Thoracic aorta (tissue), 2 donors: Measurements from ENCODE around the gene CR1. TPM values are rescaled to one million over a fixed set of nuclear protein-coding genes. Genes with fewer than 3 reads are reported as not detected.
A peak's percentile ranks its signal among the peaks of the same experiment; 100 is the strongest.
"Not testable (repeated sequence)": the region's sequence is repeated elsewhere in the genome, so short reads cannot be mapped to it uniquely, and the experiment has no call there.

ENCODE experiments used
- ATAC-seq: fragments of 150-250 bp; one replicate; pipeline ENCODE4 v1.8.0; 2017; ENCODE audit warnings: low read depth; ENCODE audit not compliant: insufficient number of reproducible peaks, low FRiP score
- DNase-seq: peaks from one replicate; pipeline ENCODE4 v3.0.0-alpha.2; 2020; ENCODE audit warnings: low spot score
- H3K27ac ChIP-seq, 2 donors: fragments of 200-600 bp; sonication (generic); 1 replicate in 1 of 2; 2 replicates in 1 of 2; pipeline ENCODE4 v1.5.1; 2016; ENCODE audit warnings: mild to moderate bottlenecking in 2 of 2, moderate library complexity in 2 of 2
- H3K27me3 ChIP-seq: fragments of 200-600 bp; sonication (generic); replicated peaks from 2 replicates; pipeline ENCODE4 v1.6.0; 2016; ENCODE audit warnings: mild to moderate bottlenecking; ENCODE audit not compliant: insufficient read depth
- H3K36me3 ChIP-seq: fragments of 200-600 bp; sonication (generic); one replicate; pipeline ENCODE4 v1.5.1; 2016
- H3K4me1 ChIP-seq, 2 donors: fragments of 200-600 bp; sonication (generic); 1 replicate in 1 of 2; 2 replicates in 1 of 2; pipeline versions ENCODE4 v1.5.1 to v1.6.0; 2016; ENCODE audit warnings: low read depth in 2 of 2, mild to moderate bottlenecking in 1 of 2; ENCODE audit not compliant: control insufficient read depth in 1 of 2
- H3K4me3 ChIP-seq: fragments of 200-600 bp; sonication (generic); 2 replicates; pipeline ENCODE4 v1.5.1; 2016; ENCODE audit warnings: mild to moderate bottlenecking
- H3K9me3 ChIP-seq: fragments of 200-600 bp; sonication (generic); 2 replicates; pipeline ENCODE4 v1.5.1; 2016
- total RNA-seq, 2 donors: library from RNA; depleted of rRNA; stranded (reverse); fragments of >200 nt; gene quantifications; one replicate each; pipeline versions ENCODE4 v1.1.0 to v1.2.3, GENCODE V29; 2016
- TF ChIP-seq, protein P1 (sequence below): fragments of 200-600 bp; sonication (generic); IDR thresholded peaks from one replicate; pipeline ENCODE4 v1.5.1; 2019; ENCODE audit warnings: antibody characterized with exemption

The CR1 gene
- total RNA-seq, 2 donors from 2014 or later = 5.0 to 17.4 TPM

DNA sequence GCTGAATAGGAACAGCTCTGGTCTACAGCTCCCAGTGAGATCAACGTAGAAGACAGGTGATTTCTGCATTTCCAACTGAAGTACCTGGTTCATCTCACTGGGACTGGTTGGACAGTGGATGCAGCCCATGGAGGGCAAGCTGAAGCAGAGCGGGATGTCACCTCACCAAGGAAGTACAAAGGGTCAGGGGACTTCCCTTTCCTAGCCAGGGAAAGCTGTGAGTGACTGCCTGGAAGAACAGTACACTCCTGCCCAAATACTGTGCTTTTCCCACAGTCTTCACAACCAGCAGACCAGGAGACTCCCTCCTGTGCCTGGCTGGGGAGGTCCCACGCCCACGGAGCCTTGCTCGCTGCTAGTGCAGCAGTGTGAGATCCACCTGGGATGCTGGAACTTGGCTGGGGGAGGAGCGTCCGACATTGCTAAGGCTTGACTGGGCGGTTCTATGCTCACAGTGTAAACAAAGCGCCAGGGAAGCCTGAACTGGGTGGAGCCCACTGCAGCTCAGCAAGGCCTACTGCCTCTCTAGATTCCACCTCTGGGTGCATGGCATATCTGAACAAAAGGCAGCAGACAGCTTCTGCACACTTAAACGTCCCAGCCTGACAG lies 163.7 kb downstream of the CR1 start:
- ATAC-seq (no peak), DNase-seq (no peak)
- H3K27me3 ChIP-seq = no peaks in the 10 kb centered on the region
- no peaks in the 10 kb centered on the region for H3K4me1 ChIP-seq
- H3K9me3 ChIP-seq = no peaks in the 10 kb centered on the region
- H3K36me3 ChIP-seq = no peaks in the 10 kb centered on the region
- H3K4me3 ChIP-seq = no peak overlapping the region
- H3K27ac ChIP-seq = no peak overlapping the region
- TF ChIP-seq, protein P1, sequence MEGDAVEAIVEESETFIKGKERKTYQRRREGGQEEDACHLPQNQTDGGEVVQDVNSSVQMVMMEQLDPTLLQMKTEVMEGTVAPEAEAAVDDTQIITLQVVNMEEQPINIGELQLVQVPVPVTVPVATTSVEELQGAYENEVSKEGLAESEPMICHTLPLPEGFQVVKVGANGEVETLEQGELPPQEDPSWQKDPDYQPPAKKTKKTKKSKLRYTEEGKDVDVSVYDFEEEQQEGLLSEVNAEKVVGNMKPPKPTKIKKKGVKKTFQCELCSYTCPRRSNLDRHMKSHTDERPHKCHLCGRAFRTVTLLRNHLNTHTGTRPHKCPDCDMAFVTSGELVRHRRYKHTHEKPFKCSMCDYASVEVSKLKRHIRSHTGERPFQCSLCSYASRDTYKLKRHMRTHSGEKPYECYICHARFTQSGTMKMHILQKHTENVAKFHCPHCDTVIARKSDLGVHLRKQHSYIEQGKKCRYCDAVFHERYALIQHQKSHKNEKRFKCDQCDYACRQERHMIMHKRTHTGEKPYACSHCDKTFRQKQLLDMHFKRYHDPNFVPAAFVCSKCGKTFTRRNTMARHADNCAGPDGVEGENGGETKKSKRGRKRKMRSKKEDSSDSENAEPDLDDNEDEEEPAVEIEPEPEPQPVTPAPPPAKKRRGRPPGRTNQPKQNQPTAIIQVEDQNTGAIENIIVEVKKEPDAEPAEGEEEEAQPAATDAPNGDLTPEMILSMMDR = no peak

DNA sequence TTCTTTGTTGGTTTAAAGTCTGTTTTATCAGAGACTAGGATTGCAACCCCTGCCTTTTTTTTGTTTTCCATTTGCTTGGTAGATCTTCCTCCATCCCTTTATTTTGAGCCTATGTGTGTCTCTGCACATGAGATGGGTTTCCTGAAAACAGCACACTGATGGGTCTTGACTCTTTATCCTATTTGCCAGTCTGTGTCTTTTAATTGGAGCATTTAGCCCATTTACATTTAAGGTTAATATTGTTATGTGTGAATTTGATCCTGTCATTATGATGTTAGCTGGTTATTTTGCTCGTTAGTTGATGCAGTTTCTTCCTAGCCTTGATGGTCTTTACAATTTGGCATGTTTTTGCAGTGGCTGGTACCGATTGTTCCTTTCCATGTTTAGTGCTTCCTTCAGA lies 165.5 kb downstream of the CR1 start:
- H3K27ac ChIP-seq, DNase-seq, H3K9me3 ChIP-seq, H3K4me3 ChIP-seq, ATAC-seq, H3K4me1 ChIP-seq, H3K27me3 ChIP-seq, H3K36me3 ChIP-seq: not testable (repeated sequence)

DNA sequence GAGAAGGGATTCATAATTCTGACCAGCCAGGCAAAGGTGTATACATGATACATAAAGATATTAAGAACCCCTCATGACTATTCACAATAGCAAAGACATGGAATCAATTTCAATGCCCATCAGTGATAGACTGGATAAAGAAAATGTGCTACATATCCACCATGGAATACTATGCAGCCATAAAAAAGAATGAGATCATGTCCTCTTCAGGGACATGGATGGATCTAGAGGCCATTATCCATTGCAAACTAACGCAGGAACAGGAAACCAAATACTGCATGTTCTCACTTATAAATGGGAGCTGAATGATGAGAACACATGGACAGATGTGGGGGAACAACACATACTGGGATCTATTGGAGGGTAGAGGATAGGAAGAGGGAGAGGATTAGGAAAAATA lies 170.4 kb downstream of the CR1 start:
- Histone ChIP-seq H3K4me1 (no peaks in the 10 kb centered on the region), H3K27ac (no peak overlapping the region), H3K4me3 (no peak overlapping the region), H3K36me3 (no peaks in the 10 kb centered on the region), H3K9me3 (no peaks in the 10 kb centered on the region), H3K27me3 (peaks cover 16% of the 10 kb centered on the region)
- TF ChIP-seq, protein P1 = no peak
- DNase-seq (no peak), ATAC-seq (no peak)

DNA sequence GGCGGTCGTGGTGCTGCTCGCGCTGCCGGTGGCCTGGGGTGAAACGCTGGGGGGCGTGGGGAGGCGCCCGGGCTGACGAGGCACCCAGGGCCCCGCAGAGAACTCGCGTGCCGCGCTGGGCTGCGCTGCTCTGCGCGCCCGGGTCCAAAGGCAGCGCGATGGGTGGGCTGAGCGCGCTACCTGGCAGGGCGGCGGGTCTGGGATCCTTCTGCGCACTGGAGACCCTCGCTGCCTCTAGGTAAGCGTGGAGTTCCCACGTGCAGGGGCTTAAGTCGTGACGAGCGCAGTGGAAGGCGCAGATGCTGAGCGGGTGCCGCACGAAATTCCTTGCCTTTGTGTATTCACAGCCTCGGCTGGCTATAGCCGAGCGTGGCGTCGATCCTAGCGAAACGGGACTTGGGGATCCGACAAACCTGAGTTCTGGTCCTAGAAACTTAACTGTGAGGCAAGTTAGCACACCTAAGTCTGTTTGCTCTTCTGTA lies 173.6 kb downstream of the CR1 start:
- TF ChIP-seq, protein P1 = no peak
- H3K4me1 ChIP-seq = no peaks in the 10 kb centered on the region
- DNase-seq = no peak
- H3K27ac ChIP-seq = no peak overlapping the region
- H3K9me3 ChIP-seq = no peaks in the 10 kb centered on the region
- H3K4me3 ChIP-seq = peak overlapping the region; percentile 37
- no peaks in the 10 kb centered on the region for H3K36me3 ChIP-seq
- H3K27me3 ChIP-seq = peaks cover 16% of the 10 kb centered on the region
- ATAC-seq = no peak

DNA sequence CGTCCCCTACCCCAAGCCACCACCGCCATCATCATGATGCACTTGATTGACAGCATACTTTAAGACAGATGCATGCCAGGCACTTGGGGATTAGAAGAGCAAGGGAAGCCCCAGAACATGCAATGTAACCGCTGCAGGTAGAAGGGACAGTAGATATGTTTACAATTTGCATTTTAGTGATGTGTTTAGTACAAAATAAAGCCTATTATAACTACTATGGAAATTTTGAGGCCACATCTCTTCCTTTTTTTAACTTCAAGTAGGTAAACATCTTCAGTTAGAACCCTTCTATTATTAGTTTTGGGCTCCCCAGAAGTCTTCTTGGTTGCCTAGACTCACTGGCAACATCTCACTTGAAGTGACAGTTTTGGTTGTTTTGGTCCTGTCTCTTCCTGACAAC lies 174.2 kb downstream of the CR1 start:
- Histone ChIP-seq H3K4me1 (no peaks in the 10 kb centered on the region), H3K36me3 (no peaks in the 10 kb centered on the region), H3K27me3 (peaks cover 16% of the 10 kb centered on the region), H3K9me3 (no peaks in the 10 kb centered on the region), H3K4me3 (no peak overlapping the region), H3K27ac (no peak overlapping the region)
- no peak for ATAC-seq
- DNase-seq = no peak
- TF ChIP-seq, protein P1 = no peak

DNA sequence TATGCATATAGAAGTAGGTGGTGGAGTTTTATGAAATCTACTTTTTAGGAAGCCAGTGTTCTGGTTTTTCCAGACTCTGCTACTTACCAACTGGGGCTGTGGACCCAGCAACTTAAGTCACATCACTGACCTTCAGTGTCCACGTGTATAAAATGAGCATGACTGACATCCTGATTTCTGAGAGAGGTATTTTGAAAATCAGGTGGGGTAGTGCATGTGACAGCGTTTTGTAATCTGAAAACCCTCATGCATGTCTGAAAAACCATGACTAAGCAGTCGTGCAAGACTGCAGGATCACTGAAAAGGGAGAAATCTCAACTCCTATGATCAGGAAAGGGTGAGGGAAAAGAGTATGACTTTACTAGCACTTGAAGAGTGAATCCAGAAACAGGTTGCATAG lies 175.0 kb downstream of the CR1 start:
- Histone ChIP-seq H3K27ac (no peak overlapping the region), H3K4me3 (no peak overlapping the region), H3K9me3 (no peaks in the 10 kb centered on the region), H3K36me3 (no peaks in the 10 kb centered on the region), H3K4me1 (no peaks in the 10 kb centered on the region), H3K27me3 (peaks cover 16% of the 10 kb centered on the region)
- ATAC-seq (no peak), DNase-seq (no peak)
- TF ChIP-seq, protein P1 = no peak
